Lower lobe of right lung (tissue), 2 donors: ENCODE data around the gene SH2D5. TPM values are rescaled to one million over a fixed set of nuclear protein-coding genes. Genes with fewer than 3 reads are reported as not detected.

Experiments
- ATAC-seq, 2 donors: fragments of 200-7000 bp; cut with Tn5 transposase; one replicate each; pipeline ENCODE4 v1.9.1; 2020 to 2022; ENCODE audit warnings: mild to moderate bottlenecking in 2 of 2, moderate library complexity in 2 of 2
- DNase-seq: peaks from one replicate; pipeline ENCODE4 v3.0.0-alpha.2; 2020
- H3K27ac ChIP-seq: fragments of 200-600 bp; one replicate; pipeline ENCODE4 v1.8.0; 2022
- H3K27me3 ChIP-seq: fragments of 200-600 bp; one replicate; pipeline ENCODE4 v1.8.0; 2022; ENCODE audit warnings: low read depth
- H3K36me3 ChIP-seq: fragments of 200-600 bp; one replicate; pipeline ENCODE4 v1.8.0; 2022; ENCODE audit warnings: mild to moderate bottlenecking
- H3K4me1 ChIP-seq: fragments of 200-600 bp; one replicate; pipeline ENCODE4 v1.8.0; 2022
- H3K4me3 ChIP-seq: fragments of 200-600 bp; one replicate; pipeline ENCODE4 v1.8.0; 2022; ENCODE audit warnings: mild to moderate bottlenecking
- H3K9me3 ChIP-seq: fragments of 200-600 bp; one replicate; pipeline ENCODE4 v1.8.0; 2022
- intact Hi-C: fragments of 100-400 bp; cut with DNase I; formaldehyde crosslinking; loops from one replicate; pipeline ENCODE4 v1.11.0; 2022
- total RNA-seq: library from RNA; stranded (reverse); fragmentation: NEBNext Ultra II Directional; extraction: Animal tissue kit (Norgen Biotek cat#: 25700); gene quantifications from one replicate; pipeline ENCODE4 v1.2.1, GENCODE V29; 2021
- TF ChIP-seq, protein P1 (sequence below): fragments of 200-600 bp; IDR thresholded peaks from one replicate; pipeline ENCODE4 v1.8.0; 2022; ENCODE audit warnings: antibody characterized with exemption, mild to moderate bottlenecking
- donor health status: DM: no; HTN: yes; CAD: no; lungs with severe emphysema.

The SH2D5 gene
- total RNA-seq, 1 donor from 2014 or later = not detected

DNA sequence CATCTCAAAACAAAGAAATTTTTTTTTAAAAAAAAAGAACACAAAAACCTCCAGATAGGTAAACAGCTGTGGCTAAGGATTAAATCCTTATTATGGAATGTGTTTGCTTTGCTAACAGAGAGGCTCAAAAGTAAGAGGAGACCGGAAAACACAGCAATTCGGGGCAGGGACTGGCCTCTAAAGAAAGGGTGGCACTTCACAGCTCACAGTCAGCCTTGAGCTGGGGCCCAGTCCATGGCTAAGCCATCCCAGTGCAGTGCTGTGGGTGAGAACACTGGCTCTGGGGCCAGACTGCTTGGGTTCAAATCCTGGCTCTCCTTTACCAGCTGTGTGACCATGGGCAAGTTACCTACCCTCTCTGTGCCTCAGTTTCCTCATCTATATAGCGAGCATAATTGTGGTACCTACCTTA lies 42.9 kb downstream of the SH2D5 start:
- Histone ChIP-seq H3K9me3 (no peaks in the 10 kb centered on the region), H3K27ac (no peak overlapping the region), H3K27me3 (no peaks in the 10 kb centered on the region), H3K4me1 (peaks cover 7% of the 10 kb centered on the region), H3K36me3 (no peaks in the 10 kb centered on the region), H3K4me3 (no peak overlapping the region)
- DNase-seq (no peak), ATAC-seq (no peak)
- intact Hi-C loops = no loop called here
- TF ChIP-seq, protein P1, sequence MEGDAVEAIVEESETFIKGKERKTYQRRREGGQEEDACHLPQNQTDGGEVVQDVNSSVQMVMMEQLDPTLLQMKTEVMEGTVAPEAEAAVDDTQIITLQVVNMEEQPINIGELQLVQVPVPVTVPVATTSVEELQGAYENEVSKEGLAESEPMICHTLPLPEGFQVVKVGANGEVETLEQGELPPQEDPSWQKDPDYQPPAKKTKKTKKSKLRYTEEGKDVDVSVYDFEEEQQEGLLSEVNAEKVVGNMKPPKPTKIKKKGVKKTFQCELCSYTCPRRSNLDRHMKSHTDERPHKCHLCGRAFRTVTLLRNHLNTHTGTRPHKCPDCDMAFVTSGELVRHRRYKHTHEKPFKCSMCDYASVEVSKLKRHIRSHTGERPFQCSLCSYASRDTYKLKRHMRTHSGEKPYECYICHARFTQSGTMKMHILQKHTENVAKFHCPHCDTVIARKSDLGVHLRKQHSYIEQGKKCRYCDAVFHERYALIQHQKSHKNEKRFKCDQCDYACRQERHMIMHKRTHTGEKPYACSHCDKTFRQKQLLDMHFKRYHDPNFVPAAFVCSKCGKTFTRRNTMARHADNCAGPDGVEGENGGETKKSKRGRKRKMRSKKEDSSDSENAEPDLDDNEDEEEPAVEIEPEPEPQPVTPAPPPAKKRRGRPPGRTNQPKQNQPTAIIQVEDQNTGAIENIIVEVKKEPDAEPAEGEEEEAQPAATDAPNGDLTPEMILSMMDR = no peak

GRCh38 chr1:20686883-20687725 lies 45.4 kb downstream of the SH2D5 start:
- no peaks in the 10 kb centered on the region for H3K36me3 ChIP-seq
- no peak overlapping the region for H3K4me3 ChIP-seq
- intact Hi-C loops = no loop called here
- H3K4me1 ChIP-seq = peaks cover 7% of the 10 kb centered on the region
- H3K9me3 ChIP-seq = no peaks in the 10 kb centered on the region
- H3K27ac ChIP-seq = no peak overlapping the region
- TF ChIP-seq, protein P1 = no peak
- no peaks in the 10 kb centered on the region for H3K27me3 ChIP-seq
- DNase-seq = no peak
- peak in 1 of 2 donors; percentile 10 for ATAC-seq

- Histone ChIP-seq H3K27me3 (no peaks in the 10 kb centered on the region), H3K4me3 (no peak overlapping the region), H3K9me3 (no peaks in the 10 kb centered on the region), H3K36me3 (no peaks in the 10 kb centered on the region), H3K27ac (peak overlapping the region; percentile 84), H3K4me1 (peaks cover 7% of the 10 kb centered on the region)
- ATAC-seq = no peak
- intact Hi-C loops = no loop called here
- TF ChIP-seq, protein P1 = no peak
- no peak for DNase-seq
Measured at GRCh38 chr1:20685741-20686140, 46.8 kb downstream of the SH2D5 start.

DNA sequence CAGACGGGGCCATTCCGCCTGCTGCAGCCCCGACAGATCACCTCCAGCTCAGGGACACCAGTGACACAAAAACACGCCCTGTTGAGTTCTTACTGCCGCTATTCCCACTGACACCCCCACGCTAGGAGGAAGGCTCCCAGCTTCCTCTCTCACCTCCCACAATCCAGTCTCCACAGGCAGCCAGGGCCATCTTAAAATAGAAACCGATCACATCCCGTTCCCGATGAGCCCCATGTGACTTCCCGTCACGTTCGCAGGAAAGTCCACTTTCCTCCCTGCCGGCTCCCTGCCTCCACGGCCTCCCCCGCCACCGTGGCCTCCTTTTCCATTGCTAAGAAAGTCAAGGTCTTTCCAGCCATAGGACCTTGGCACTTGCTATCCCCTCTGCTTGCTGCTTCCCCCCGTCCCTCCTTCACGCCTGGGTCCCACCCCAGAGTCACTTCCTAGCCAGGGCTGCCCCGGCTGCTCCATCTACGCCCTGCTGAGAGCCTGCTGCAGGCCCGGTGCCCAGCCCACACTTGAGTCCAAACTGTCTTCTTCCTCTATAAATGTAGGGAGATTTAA lies 47.3 kb downstream of the SH2D5 start:
- intact Hi-C loops = no loop called here
- Histone ChIP-seq H3K4me3 (peak overlapping the region; percentile 54), H3K36me3 (no peaks in the 10 kb centered on the region), H3K27me3 (no peaks in the 10 kb centered on the region), H3K9me3 (no peaks in the 10 kb centered on the region), H3K27ac (peak overlapping the region; percentile 84), H3K4me1 (peaks cover 7% of the 10 kb centered on the region)
- DNase-seq (no peak), ATAC-seq (peak; percentile 25 to 41)
- TF ChIP-seq, protein P1 = no peak

- Histone ChIP-seq H3K9me3 (no peaks in the 10 kb centered on the region), H3K27ac (peak overlapping the region; percentile 84), H3K36me3 (no peaks in the 10 kb centered on the region), H3K4me1 (peaks cover 7% of the 10 kb centered on the region), H3K27me3 (no peaks in the 10 kb centered on the region), H3K4me3 (peak overlapping the region; percentile 54)
- no peak for DNase-seq
- peak; percentile 14 to 33 for ATAC-seq
- intact Hi-C loops = no loop called here
- TF ChIP-seq, protein P1 = no peak
Measured at GRCh38 chr1:20684651-20685050, 47.9 kb downstream of the SH2D5 start.
